ENCODE results near the gene AREG. TPM values are rescaled to one million over a fixed set of nuclear protein-coding genes. Genes with fewer than 3 reads are reported as not detected.

The AREG gene
- total RNA-seq, 1 donor from 2014 or later, result not detected

- FAIRE-seq (no peak), DNase-seq (ENCODE audit: low spot score in 2 of 2) (no peak)
Observed at GRCh38 chr4:74431113-74431826, 13.7 kb upstream of the AREG start.

DNA sequence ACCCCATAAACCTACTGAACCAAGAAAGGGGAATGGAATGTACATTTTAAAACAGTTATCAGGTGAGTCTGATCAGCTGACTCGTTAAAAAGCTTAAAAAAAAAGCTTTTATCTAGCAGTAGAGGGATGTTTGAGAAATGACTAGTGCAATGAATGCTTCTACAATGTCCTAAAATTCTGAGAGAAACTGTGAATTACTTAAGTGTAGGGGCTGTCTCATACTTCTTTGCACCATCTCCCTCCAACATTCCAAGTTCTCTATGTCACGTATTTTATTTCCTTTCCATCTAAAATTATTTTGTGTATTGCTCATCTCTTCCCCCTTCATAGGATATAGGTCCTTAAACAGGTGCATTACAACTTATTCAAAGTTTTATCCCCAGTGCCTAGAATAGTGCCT is 11.9 kb upstream of the AREG start:
- no peak for FAIRE-seq
- no peak for DNase-seq (ENCODE audit: low spot score in 2 of 2)

- DNase-seq (ENCODE audit: low spot score in 2 of 2) (no peak), FAIRE-seq (no peak)
Observed at GRCh38 chr4:74433541-74434172, 11.3 kb upstream of the AREG start.

- FAIRE-seq (no peak), DNase-seq (ENCODE audit: low spot score in 2 of 2) (no peak)
Observed at GRCh38 chr4:74435296-74435695, 9.6 kb upstream of the AREG start.

GRCh38 chr4:74437866-74438265 is 7.1 kb upstream of the AREG start:
- FAIRE-seq, result no peak
- no peak for DNase-seq (ENCODE audit: low spot score in 2 of 2)

DNA sequence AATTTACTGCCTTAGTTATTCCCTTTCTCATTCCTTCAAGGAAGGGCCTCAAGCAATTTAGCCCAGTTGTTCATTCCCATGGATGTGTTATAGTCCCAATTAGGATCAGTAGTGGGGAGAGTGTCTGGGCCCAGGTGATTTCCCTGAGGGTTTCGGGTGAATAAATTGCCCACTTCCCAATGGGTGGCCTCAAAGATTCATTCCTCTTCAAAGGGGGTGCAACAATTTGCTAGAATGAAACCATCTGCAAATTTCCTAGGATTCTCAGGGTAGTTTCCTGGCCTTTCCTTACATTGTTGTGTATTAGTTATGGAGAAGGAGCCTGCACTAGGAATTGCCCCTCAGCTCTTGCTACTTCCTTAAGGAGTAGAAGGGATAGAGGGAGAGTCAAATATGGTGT is 6.3 kb upstream of the AREG start:
- FAIRE-seq (no peak), DNase-seq (ENCODE audit: low spot score in 2 of 2) (no peak)

DNA sequence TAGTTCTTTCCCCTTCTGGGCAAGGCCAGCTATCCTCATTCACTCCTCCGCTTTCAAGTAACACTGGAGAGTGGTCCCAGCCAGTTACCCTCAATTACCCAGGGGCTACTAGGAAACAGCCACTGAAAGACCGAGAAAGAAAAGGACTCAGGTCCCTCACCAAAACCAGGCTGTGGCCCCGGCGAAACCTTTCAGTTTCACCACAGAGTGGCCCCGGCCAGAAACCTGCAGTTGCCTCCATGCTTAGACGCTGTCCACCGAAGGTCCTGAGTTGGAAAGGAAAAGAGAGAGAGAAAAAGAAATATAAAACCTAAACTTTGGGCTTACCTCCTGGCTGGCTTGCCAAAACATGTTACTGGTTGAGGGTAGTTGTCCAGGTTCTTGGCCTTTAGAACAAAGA is 5.0 kb upstream of the AREG start:
- no peak for FAIRE-seq

DNA sequence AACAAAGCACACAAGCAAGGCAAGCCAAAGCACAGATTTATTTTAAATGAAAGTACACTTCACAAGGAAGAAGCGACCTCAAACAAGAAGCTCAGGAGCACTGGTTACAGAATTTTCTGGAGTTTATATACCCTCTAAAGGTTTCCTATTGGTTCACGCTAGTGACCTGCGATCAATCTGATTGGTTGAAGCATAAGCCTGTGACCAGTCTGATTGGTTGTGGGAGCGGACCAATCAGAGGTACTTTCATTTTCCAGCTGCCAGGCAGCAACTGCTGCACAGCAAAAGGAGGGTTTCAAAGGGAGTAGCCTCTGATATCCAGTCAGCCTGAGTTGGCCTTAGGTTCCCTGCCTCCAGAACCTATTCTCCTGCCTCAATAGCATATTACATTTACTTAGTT is 4.6 kb upstream of the AREG start:
- DNase-seq (ENCODE audit: low spot score in 2 of 2) (no peak), FAIRE-seq (no peak)

More for the DNA sequence above, 5.0 kb upstream of the AREG start:
- no peak for DNase-seq (ENCODE audit: low spot score in 2 of 2)

DNA sequence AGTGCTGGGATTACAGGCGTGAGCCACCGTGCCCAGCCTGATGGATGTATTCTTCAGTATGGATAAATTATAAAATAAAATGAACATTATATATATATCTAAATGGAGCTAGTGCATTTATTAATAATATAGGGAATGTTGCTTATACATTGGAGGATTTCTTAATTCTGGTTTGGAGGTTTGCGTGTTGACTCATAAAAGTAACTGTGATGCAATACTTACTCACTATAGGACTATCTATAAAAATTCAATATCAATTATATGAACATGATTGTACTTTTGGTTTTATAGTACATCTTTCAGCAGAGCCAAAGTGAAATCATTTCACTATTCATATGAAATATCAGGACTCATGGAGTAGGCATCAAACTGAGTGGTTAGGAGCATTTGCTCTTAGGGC is 3.2 kb upstream of the AREG start:
- no peak for FAIRE-seq
- DNase-seq (ENCODE audit: low spot score in 2 of 2), result no peak

- DNase-seq (ENCODE audit: low spot score in 2 of 2) (peak in 1 of 2 donors; percentile 28), FAIRE-seq (no peak)
Observed at GRCh38 chr4:74446193-74446868, 1.4 kb downstream of the AREG start.

DNA sequence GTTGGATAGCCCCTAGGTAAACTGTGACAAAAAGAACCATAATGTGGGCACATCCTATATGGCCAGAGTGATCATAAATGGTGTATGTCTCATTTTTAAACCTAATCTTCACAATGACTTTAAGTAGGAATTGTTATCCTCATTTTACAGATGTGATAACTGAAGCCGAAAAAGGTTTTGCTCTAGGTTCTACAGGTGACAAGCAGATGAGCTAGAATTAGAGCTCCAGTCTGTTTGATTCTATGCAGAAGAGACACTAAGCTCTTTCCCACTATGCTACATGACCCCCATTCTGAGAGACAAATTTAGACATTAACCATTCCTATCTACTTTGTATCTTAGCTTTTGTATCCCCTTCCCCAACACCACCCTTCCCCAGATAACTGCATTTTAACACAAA is 2.0 kb downstream of the AREG start:
- FAIRE-seq (no peak), DNase-seq (ENCODE audit: low spot score in 2 of 2) (no peak)

GRCh38 chr4:74447636-74448233 is 2.8 kb downstream of the AREG start:
- FAIRE-seq, result no peak

DNA sequence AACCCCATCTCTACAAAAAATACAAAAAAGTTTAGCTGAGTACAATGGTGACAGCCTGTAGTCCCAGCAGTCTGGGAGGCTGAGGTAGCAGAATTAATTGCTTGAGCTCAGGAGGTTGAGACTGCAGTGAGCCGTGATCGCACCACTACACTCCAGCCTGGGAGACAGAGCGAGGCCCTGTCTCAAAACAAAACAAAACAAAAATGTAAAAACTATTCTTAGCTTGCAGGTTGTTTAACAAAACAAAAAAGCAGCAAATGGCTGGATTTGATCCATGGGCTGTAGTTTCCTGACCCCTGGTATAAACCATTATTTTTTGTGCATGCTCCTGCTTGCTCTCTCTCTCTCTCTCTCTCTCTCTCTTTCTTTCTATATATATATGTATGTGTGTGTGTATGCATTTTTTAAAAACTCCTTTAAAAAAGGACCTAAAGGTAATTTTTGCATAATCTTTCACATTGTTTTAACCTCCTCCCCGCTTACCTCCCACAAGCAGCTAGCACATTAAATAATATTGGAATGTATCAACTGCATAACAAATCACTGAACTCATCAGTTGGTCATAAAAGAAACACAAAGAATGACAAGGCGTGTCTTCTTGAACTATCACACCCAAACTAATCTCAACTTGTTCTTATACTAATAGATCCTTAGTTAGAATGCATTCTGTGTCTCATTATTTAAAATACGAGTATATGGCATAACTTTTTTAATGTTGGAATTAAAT is 4.8 kb downstream of the AREG start:
- no peak for DNase-seq (ENCODE audit: low spot score in 2 of 2)
- no peak for FAIRE-seq

More at GRCh38 chr4:74447636-74448233, 2.8 kb downstream of the AREG start:
- no peak for DNase-seq (ENCODE audit: low spot score in 2 of 2)

- DNase-seq (ENCODE audit: low spot score in 2 of 2) (no peak), FAIRE-seq (no peak)
Observed at GRCh38 chr4:74450298-74450683, 5.4 kb downstream of the AREG start.

GRCh38 chr4:74451214-74451661 is 6.3 kb downstream of the AREG start:
- DNase-seq (ENCODE audit: low spot score in 2 of 2), result no peak
- FAIRE-seq, result no peak

- no peak for FAIRE-seq
Observed at GRCh38 chr4:74453037-74453635, 8.2 kb downstream of the AREG start.

DNA sequence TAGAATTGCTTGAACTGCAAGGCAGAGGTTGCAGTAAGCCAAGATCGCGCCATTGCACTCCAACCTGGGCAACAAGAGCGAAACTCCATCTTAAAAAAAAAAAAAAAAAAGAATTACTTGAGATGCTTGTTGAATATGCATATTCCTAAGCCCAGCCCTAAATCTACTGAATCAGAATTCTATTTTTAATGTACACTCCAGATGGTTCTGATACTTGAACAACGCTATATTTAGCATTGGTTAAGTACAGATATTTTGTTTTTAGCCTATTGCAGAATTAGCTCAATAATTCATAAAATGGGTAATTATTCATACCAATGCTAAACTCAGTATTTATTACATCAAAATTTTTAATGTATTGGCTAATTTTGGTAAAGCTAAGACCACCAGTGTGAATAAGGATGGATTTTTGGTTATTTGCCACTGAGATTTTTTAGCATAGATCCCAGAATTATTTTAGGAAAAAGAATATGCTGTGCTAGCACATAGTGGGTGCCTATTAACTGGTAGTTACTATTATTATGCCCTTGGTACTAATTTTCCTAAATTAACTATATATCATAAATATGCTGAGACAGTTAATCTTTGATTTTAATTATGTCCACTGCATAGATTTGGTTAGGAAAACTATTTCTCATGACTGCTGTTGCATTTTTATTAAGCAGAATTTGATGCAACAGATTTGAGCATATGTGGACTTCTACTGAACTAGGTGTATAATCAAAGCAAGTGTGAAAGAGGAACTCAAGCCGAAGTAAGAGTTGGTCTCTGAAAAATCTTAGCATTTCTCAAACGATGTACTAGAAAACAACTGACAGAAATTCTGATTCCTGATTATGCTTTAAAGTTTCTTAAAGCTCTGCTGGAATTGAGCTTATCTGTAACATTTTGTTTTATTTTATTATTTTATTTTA is 9.2 kb downstream of the AREG start:
- DNase-seq (ENCODE audit: low spot score in 2 of 2) (no peak), FAIRE-seq (no peak)

More at GRCh38 chr4:74453037-74453635, 8.2 kb downstream of the AREG start:
- no peak for DNase-seq (ENCODE audit: low spot score in 2 of 2)

GRCh38 chr4:74455361-74456055 is 10.6 kb downstream of the AREG start:
- no peak for FAIRE-seq
- no peak for DNase-seq (ENCODE audit: low spot score in 2 of 2)

All from frontal cortex (tissue), 4 donors.